A549 (cell line): Measurements from ENCODE around the gene ZBTB16. TPM values are rescaled to one million over a fixed set of nuclear protein-coding genes. Genes with fewer than 3 reads are reported as not detected.

ENCODE experiments used
- ATAC-seq, 2 experiments: fragments of 200-7000 bp in 1 of 2; fragments of >200 bp in 1 of 2; cut with Nextera tagmentation in 1 of 2; cut with Tn5 transposase in 1 of 2; 3 replicates each; pipeline versions ENCODE4 v1.8.0 to v1.9.1; 2018 to 2020; ENCODE audit warnings: mild to moderate bottlenecking in 1 of 2, moderate library complexity in 1 of 2
- CTCF ChIA-PET: fragments of 300-600 bp; sonication (Branson Sonifier 250); formaldehyde crosslinking; extraction: SDS; loops from one replicate; lab custom pipeline; 2021; ENCODE audit warnings: antibody characterized with exemption, inconsistent platforms; lab: Yijun Ruan, JAX
- POLR2A ChIA-PET: fragments of 350-600 bp; formaldehyde crosslinking; extraction: SDS; loops from one replicate; lab custom pipeline; 2021; ENCODE audit warnings: antibody characterized with exemption, inconsistent platforms; lab: Yijun Ruan, JAX
- DNase-seq, 2 experiments: peaks; one replicate each; pipeline versions ENCODE4 v3.0.0 to v3.0.0-alpha.2; 2011 to 2016; ENCODE audit warnings: low read depth in 1 of 2, low spot score in 1 of 2
- FAIRE-seq: peaks from 2 replicates; lab custom pipeline; 2011; peaks lifted over from hg19 to GRCh38; lab: Jason Lieb, UNC
- H3K27ac ChIP-seq, 2 experiments: fragments of >200 bp; sonication (Bioruptor Twin); formaldehyde crosslinking; 3 replicates each; pipeline ENCODE4 v1.5.1; 2016 to 2017
- H3K4me1 ChIP-seq: fragments of >200 bp; sonication (Bioruptor Twin); formaldehyde crosslinking; 3 replicates; pipeline ENCODE4 v1.6.1; 2016
- H3K4me2 ChIP-seq: fragments of >200 bp; sonication (Bioruptor Twin); formaldehyde crosslinking; 3 replicates; pipeline ENCODE4 v1.6.1; 2016
- H3K4me3 ChIP-seq: fragments of >200 bp; sonication (Bioruptor Twin); formaldehyde crosslinking; 3 replicates; pipeline ENCODE4 v1.5.1; 2016
- H3K9me3 ChIP-seq: fragments of >200 bp; sonication (Bioruptor Twin); formaldehyde crosslinking; 3 replicates; pipeline ENCODE4 v1.6.1; 2016
- ATOH8 ChIP-seq: fragments of 250-450 bp; sonication (Bioruptor Pico); IDR thresholded peaks from 2 replicates; pipeline ENCODE4 v1.5.0; 2020; ENCODE audit warnings: low read depth, mild to moderate bottlenecking, moderate library complexity
- CBX8 ChIP-seq: fragments of 200-600 bp; sonication (generic); IDR thresholded peaks from 2 replicates; pipeline ENCODE4 v1.6.1; 2016
- CHD2 ChIP-seq: fragments of 150-350 bp; IDR thresholded peaks from 2 replicates; pipeline ENCODE4 v1.6.1; 2014; ENCODE audit warnings: low read length; ENCODE audit not compliant: partially characterized antibody
- CHD4 ChIP-seq: fragments of 200-600 bp; sonication (generic); IDR thresholded peaks from 2 replicates; pipeline ENCODE4 v1.6.1; 2016; ENCODE audit warnings: antibody characterized with exemption, mild to moderate bottlenecking, borderline replicate concordance
- CTCF ChIP-seq: fragments of >200 bp; sonication (Bioruptor Twin); formaldehyde crosslinking; IDR thresholded peaks from 3 replicates; pipeline ENCODE4 v1.5.1; 2016
- E2F6 ChIP-seq: IDR thresholded peaks from 2 replicates; pipeline ENCODE4 v1.6.1; 2012; ENCODE audit warnings: low read depth, borderline replicate concordance
- EHF ChIP-seq: fragments of 250-450 bp; sonication (Bioruptor Pico); IDR thresholded peaks from 2 replicates; pipeline ENCODE4 v1.5.0; 2020; ENCODE audit warnings: mild to moderate bottlenecking
- EHMT2 ChIP-seq: fragments of 200-600 bp; sonication (generic); IDR thresholded peaks from 2 replicates; pipeline ENCODE4 v1.6.1; 2016; ENCODE audit warnings: antibody characterized with exemption, low read depth, mild to moderate bottlenecking, moderate library complexity
- ELK1 ChIP-seq: fragments of 150-350 bp; IDR thresholded peaks from 2 replicates; pipeline ENCODE4 v1.6.1; 2014; ENCODE audit warnings: low read depth, mild to moderate bottlenecking, low read length
- ESRRA ChIP-seq: fragments of 150-350 bp; IDR thresholded peaks from 2 replicates; pipeline ENCODE4 v1.6.1; 2014; ENCODE audit warnings: mild to moderate bottlenecking, low read length, borderline replicate concordance
- HES2 ChIP-seq: fragments of >200 bp; sonication (Bioruptor Twin); formaldehyde crosslinking; IDR thresholded peaks from 2 replicates; pipeline ENCODE4 v1.6.1; 2016
- HOXA7 ChIP-seq: fragments of 250-450 bp; sonication (Bioruptor Pico); IDR thresholded peaks from 2 replicates; pipeline ENCODE4 v1.5.0; 2020; ENCODE audit warnings: mild to moderate bottlenecking, moderate library complexity
- JUNB ChIP-seq: fragments of >200 bp; sonication (Bioruptor Twin); formaldehyde crosslinking; IDR thresholded peaks from 2 replicates; pipeline ENCODE4 v1.6.1; 2016
- KDM1A ChIP-seq: fragments of 200-600 bp; sonication (generic); IDR thresholded peaks from 2 replicates; pipeline ENCODE4 v1.6.1; 2016; ENCODE audit warnings: low read depth, mild to moderate bottlenecking
- NPAS2 ChIP-seq: fragments of 250-450 bp; sonication (Bioruptor Pico); IDR thresholded peaks from 2 replicates; pipeline ENCODE4 v1.8.0; 2022; ENCODE audit warnings: mild to moderate bottlenecking, moderate library complexity, borderline replicate concordance
- PHF8 ChIP-seq: fragments of 200-600 bp; sonication (generic); IDR thresholded peaks from 2 replicates; pipeline ENCODE4 v1.6.1; 2016; ENCODE audit warnings: low read depth, mild to moderate bottlenecking, antibody characterized with exemption, moderate library complexity, borderline replicate concordance
- RAD21 ChIP-seq, 2 experiments: fragments of >200 bp in 1 of 2; sonication (Bioruptor Twin) in 1 of 2; formaldehyde crosslinking in 1 of 2; IDR thresholded peaks in 1 of 2; conservative IDR thresholded peaks in 1 of 2; 2 replicates in 1 of 2; 3 replicates in 1 of 2; pipeline ENCODE4 v1.6.1; 2012 to 2018; ENCODE audit warnings: inconsistent platforms in 1 of 2
- RCOR1 ChIP-seq: fragments of 150-350 bp; IDR thresholded peaks from 2 replicates; pipeline ENCODE4 v1.6.1; 2014; ENCODE audit warnings: antibody characterized with exemption, low read length, low read depth
- TFCP2L1 ChIP-seq: fragments of 250-450 bp; sonication (Bioruptor Pico); IDR thresholded peaks from 2 replicates; pipeline ENCODE4 v1.5.0; 2021; ENCODE audit warnings: mild to moderate bottlenecking
- TP53 ChIP-seq: fragments of 250-450 bp; sonication (Bioruptor Pico); IDR thresholded peaks from 2 replicates; pipeline ENCODE4 v1.5.0; 2021; ENCODE audit warnings: mild to moderate bottlenecking, moderate library complexity
- USF2 ChIP-seq: fragments of 450-650 bp; IDR thresholded peaks from 2 replicates; pipeline ENCODE4 v1.6.1; 2014; ENCODE audit warnings: antibody characterized with exemption
- ZC3H11A ChIP-seq: fragments of 450-650 bp; IDR thresholded peaks from 2 replicates; pipeline ENCODE4 v1.6.1; 2014; ENCODE audit warnings: antibody characterized with exemption, mild to moderate bottlenecking
- ZNF302 ChIP-seq: fragments of 250-450 bp; sonication (Bioruptor Pico); IDR thresholded peaks from 2 replicates; pipeline ENCODE4 v1.9.0; 2021; ENCODE audit warnings: inconsistent platforms, mild to moderate bottlenecking, moderate library complexity
- WGBS: methylation state at CpG from one replicate; pipeline ENCODE4 v1.1.6; 2017; ENCODE audit errors: missing lambda C conversion rate; 5-methylcytosine and 5-hydroxymethylcytosine counted together
- polyA plus RNA-seq, 4 experiments: library from polyadenylated mRNA; depleted of rRNA in 3 of 4; stranded (reverse); fragments of >200 nt; fragmentation: RNase III in 1 of 4; extraction: RNeasy Plus Mini Kit Qiagen cat#74134 plus additional on column Dnase treatment in 1 of 4; gene quantifications; 2 replicates in 3 of 4; 3 replicates in 1 of 4; pipeline ENCODE4 v1.2.3, GENCODE V29; 2011 to 2017

Gene ZBTB16
- polyA plus RNA-seq, 2 of the 4 experiments (the other 2 are of a cell fraction) = not detected

GRCh38 chr11:114090225-114090910 is 30.9 kb downstream of the ZBTB16 start (continued):
- no peak for TF ChIP-seq E2F6

GRCh38 chr11:114090976-114091375 is 31.5 kb downstream of the ZBTB16 start:
- ChIA-PET CTCF (no interaction called here), POLR2A (no interaction called here)
- Histone ChIP-seq H3K4me3 (no peak overlapping the region), H3K27ac (no peak overlapping the region)
- 62% methylated on average over 9 of the region's 10 CpGs for WGBS
- FAIRE-seq = no peak
- TF ChIP-seq CHD4 (no peak), HES2 (no peak), ESRRA (no peak), ZNF302 (no peak)
- TF ChIP-seq, all 56 proteins: peak for 0
- ATAC-seq (no peak), DNase-seq (no peak)
- Histone ChIP-seq H3K4me2 (no peak overlapping the region), H3K9me3 (no peaks in the 10 kb centered on the region), H3K4me1 (no peaks in the 10 kb centered on the region)

- ATAC-seq = no peak
- Histone ChIP-seq H3K4me2 (no peak overlapping the region), H3K4me3 (no peak overlapping the region), H3K9me3 (no peaks in the 10 kb centered on the region), H3K27ac (no peak overlapping the region), H3K4me1 (no peaks in the 10 kb centered on the region)
- whole genome bisulfite sequencing = 51% methylated on average over 14 of the region's 17 CpGs
- CTCF ChIA-PET = no interaction called here
- TF ChIP-seq TP53 (no peak), RAD21 (conservative IDR thresholded peaks at IDR 0.05 in 1 of 2, IDR thresholded peaks at IDR 0.05 in 1 of 2) (no peak), CTCF (no peak), TFCP2L1 (CRISPR knock-in tag) (no peak), USF2 (no peak), HOXA7 (no peak), CBX8 (no peak)
- no peak for DNase-seq
- POLR2A ChIA-PET = no interaction called here
- no peak for FAIRE-seq
Measured at GRCh38 chr11:114091516-114092397, 32.2 kb downstream of the ZBTB16 start.

GRCh38 chr11:114092478-114092877 is 33.0 kb downstream of the ZBTB16 start:
- 63% methylated on average over 3 of the region's 3 CpGs for WGBS
- TF ChIP-seq CBX8 = no peak
- no peak for TF ChIP-seq NPAS2 (CRISPR knock-in tag)
- TF ChIP-seq CHD2 = no peak
- TF ChIP-seq RCOR1 = no peak
- no peak for TF ChIP-seq ZC3H11A
- TF ChIP-seq ATOH8 = no peak
- TF ChIP-seq EHF (CRISPR knock-in tag) = no peak
- TF ChIP-seq JUNB = no peak
- TF ChIP-seq EHMT2 = no peak
- TF ChIP-seq ELK1 = no peak
- no peak for TF ChIP-seq KDM1A
- TF ChIP-seq PHF8 = no peak
- DNase-seq = no peak
- Histone ChIP-seq H3K4me1 (no peaks in the 10 kb centered on the region), H3K9me3 (no peaks in the 10 kb centered on the region), H3K4me2 (no peak overlapping the region), H3K27ac (no peak overlapping the region), H3K4me3 (no peak overlapping the region)
- no peak for ATAC-seq
- ChIA-PET POLR2A (no interaction called here), CTCF (no interaction called here)
- FAIRE-seq = no peak
